Activated CD8-positive, alpha-beta memory T cell treated with anti-CD3 and anti-CD28 coated beads, Interleukin-2, amount 50 U/mL, for 48 hours (primary cell): ENCODE results near the gene FOSL1.

ENCODE experiments used
- DNase-seq: peaks from one replicate; pipeline ENCODE4 v3.0.0-alpha.2; 2020

The FOSL1 gene

GRCh38 chr11:65919141-65919572 is 19.0 kb upstream of the FOSL1 start, which contains the start of gene DRAP1:
Gene DRAP1, plus strand, starts transcription at chr11:65919426. Its CDS starts 76 bp downstream, at chr11:65919502.
- peak; percentile 99 for DNase-seq

- DNase-seq, result no peak
Observed at GRCh38 chr11:65918211-65919140, 18.3 kb upstream of the FOSL1 start, which contains the start of gene C11orf68. Gene C11orf68, minus strand, starts transcription at chr11:65919062. Its CDS starts 31 bp downstream, at chr11:65919031.

- no peak for DNase-seq
Observed at GRCh38 chr11:65917434-65918210, 17.4 kb upstream of the FOSL1 start.

- no peak for DNase-seq
Observed at GRCh38 chr11:65917077-65917433, 16.9 kb upstream of the FOSL1 start.

GRCh38 chr11:65916391-65916790 is 16.2 kb upstream of the FOSL1 start:
- no peak for DNase-seq

- DNase-seq, result no peak
Observed at GRCh38 chr11:65915821-65916251, 15.6 kb upstream of the FOSL1 start.

GRCh38 chr11:65915101-65915820 is 15.1 kb upstream of the FOSL1 start:
- no peak for DNase-seq

- DNase-seq, result no peak
Observed at GRCh38 chr11:65912845-65913244, 12.7 kb upstream of the FOSL1 start.

- DNase-seq, result no peak
Observed at GRCh38 chr11:65911682-65912568, 11.7 kb upstream of the FOSL1 start.

GRCh38 chr11:65907878-65908277 is 7.7 kb upstream of the FOSL1 start:
- DNase-seq, result no peak

GRCh38 chr11:65906602-65907001 is 6.4 kb upstream of the FOSL1 start:
- DNase-seq, result no peak

GRCh38 chr11:65903715-65904114 is 3.5 kb upstream of the FOSL1 start:
- no peak for DNase-seq

GRCh38 chr11:65903068-65903481 is 2.9 kb upstream of the FOSL1 start:
- DNase-seq, result no peak

GRCh38 chr11:65900899-65901180 is 652 bp upstream of the FOSL1 start:
- DNase-seq, result no peak

GRCh38 chr11:65899356-65900124 is 648 bp downstream of the FOSL1 start:
- DNase-seq, result peak; percentile 89

GRCh38 chr11:65898656-65899355 is 1.4 kb downstream of the FOSL1 start:
- no peak for DNase-seq

- DNase-seq, result no peak
Observed at GRCh38 chr11:65897020-65897471, 3.1 kb downstream of the FOSL1 start.

- DNase-seq, result no peak
Observed at GRCh38 chr11:65896034-65896999, 3.9 kb downstream of the FOSL1 start.

- DNase-seq, result no peak
Observed at GRCh38 chr11:65895482-65895981, 4.7 kb downstream of the FOSL1 start.
